Measurements from ENCODE around the gene CD164L2. TPM values are rescaled to one million over a fixed set of nuclear protein-coding genes. Genes with fewer than 3 reads are reported as not detected.

Gene CD164L2
- total RNA-seq, 1 donor from 2014 or later, result not detected

GRCh38 chr1:27331922-27332321 is 51.2 kb downstream of the CD164L2 start:
- TF ChIP-seq CTCF (IDR thresholded peaks at IDR 0.05; ENCODE audit: borderline replicate concordance), result no peak
- Histone ChIP-seq H3K4me3 (no peak overlapping the region), H3K36me3 (peaks cover 61% of the 10 kb centered on the region), H3K27ac (replicated peaks) (peak overlapping the region; percentile 68), H3K4me1 (peaks cover 43% of the 10 kb centered on the region), H3K9me3 (replicated peaks) (no peaks in the 10 kb centered on the region), H3K27me3 (ENCODE audit: low read depth) (no peaks in the 10 kb centered on the region)
- no peak for DNase-seq
- intact Hi-C loops (cut with micrococcal nuclease), result no loop called here

GRCh38 chr1:27331426-27331825 is 51.7 kb downstream of the CD164L2 start:
- Histone ChIP-seq H3K27ac (replicated peaks) (peak overlapping the region; percentile 68), H3K4me3 (no peak overlapping the region), H3K9me3 (replicated peaks) (no peaks in the 10 kb centered on the region), H3K36me3 (peaks cover 57% of the 10 kb centered on the region), H3K4me1 (peaks cover 48% of the 10 kb centered on the region), H3K27me3 (ENCODE audit: low read depth) (no peaks in the 10 kb centered on the region)
- no peak for TF ChIP-seq CTCF (IDR thresholded peaks at IDR 0.05; ENCODE audit: borderline replicate concordance)
- intact Hi-C loops (cut with micrococcal nuclease), result no loop called here
- DNase-seq, result no peak

- H3K27ac ChIP-seq (replicated peaks), result peak overlapping the region; percentile 68
- intact Hi-C loops (cut with micrococcal nuclease), result no loop called here
- peaks cover 54% of the 10 kb centered on the region for H3K4me1 ChIP-seq
These were observed 52.3 kb downstream of the CD164L2 start for GRCh38 chr1:27330786-27331185.

More at GRCh38 chr1:27330786-27331185, 52.3 kb downstream of the CD164L2 start:
- DNase-seq, result no peak
- TF ChIP-seq CTCF (IDR thresholded peaks at IDR 0.05; ENCODE audit: borderline replicate concordance), result no peak
- Histone ChIP-seq H3K36me3 (peaks cover 57% of the 10 kb centered on the region), H3K4me3 (no peak overlapping the region), H3K27me3 (ENCODE audit: low read depth) (no peaks in the 10 kb centered on the region), H3K9me3 (replicated peaks) (no peaks in the 10 kb centered on the region)

Other genes starting within 250 kb of the CD164L2 start
- gene SLC9A1, start 228.2 kb downstream of the CD164L2 start, total RNA-seq, result 19.5 TPM
- gene WDTC1, start 148.7 kb downstream of the CD164L2 start, total RNA-seq, result 61.1 TPM
- 19.4 TPM for gene TMEM222, start 61.2 kb downstream of the CD164L2 start, total RNA-seq
- gene SYTL1, start 41.3 kb downstream of the CD164L2 start, total RNA-seq, result 1.1 TPM
- gene MAP3K6, start 16.4 kb downstream of the CD164L2 start, total RNA-seq, result 45.2 TPM
- 27.3 TPM for gene FCN3, start 8.5 kb downstream of the CD164L2 start, total RNA-seq
- gene GPR3, start 9.3 kb upstream of the CD164L2 start, total RNA-seq, result 0.16 TPM
- gene WASF2, start 106.8 kb upstream of the CD164L2 start, total RNA-seq, result 51.2 TPM
- 40.1 TPM for gene AHDC1, start 220.8 kb upstream of the CD164L2 start, total RNA-seq